Urinary bladder (tissue), 4 donors: Measurements from ENCODE around the gene NIPA2. TPM values are rescaled to one million over a fixed set of nuclear protein-coding genes. Genes with fewer than 3 reads are reported as not detected.
A peak's percentile ranks its signal among the peaks of the same experiment; 100 is the strongest.

Source experiments
- DNase-seq: peaks from one replicate; pipeline ENCODE4 v3.0.0-alpha.2; 2015; ENCODE audit errors: extremely low spot score
- H3K27ac ChIP-seq: one replicate; pipeline ENCODE4 v1.5.1; 2013; ENCODE audit warnings: low read depth, mild to moderate bottlenecking, moderate library complexity
- H3K36me3 ChIP-seq: one replicate; pipeline ENCODE4 v1.6.1; 2013; ENCODE audit warnings: mild to moderate bottlenecking, moderate library complexity; ENCODE audit not compliant: insufficient read depth
- H3K4me1 ChIP-seq: one replicate; pipeline ENCODE4 v1.6.1; 2013; ENCODE audit warnings: mild to moderate bottlenecking, moderate library complexity; ENCODE audit not compliant: insufficient read depth
- H3K4me3 ChIP-seq: one replicate; pipeline ENCODE4 v1.5.1; 2013; ENCODE audit warnings: low read depth, low read length
- WGBS: extraction: QIAGEN DNeasy Blood & Tissue Kit; methylation state at CpG from one replicate; pipeline ENCODE4 v1.1.7; 2013; 5-methylcytosine and 5-hydroxymethylcytosine counted together
- polyA plus RNA-seq: library from polyadenylated mRNA; stranded (reverse); fragments of 200-250 nt; gene quantifications from one replicate; pipeline ENCODE4 v1.2.3, GENCODE V29; 2013
- total RNA-seq: library from RNA; depleted of rRNA; stranded (reverse); fragments of >200 nt; gene quantifications from one replicate; pipeline ENCODE4 v1.2.3, GENCODE V29; 2014
- donor health status: healthy with polysubstance abuse.
- donor health status: healthy.

NIPA2 gene
- total and polyA plus RNA-seq, 2 donors, result 32.5 to 47.6 TPM

- Histone ChIP-seq H3K27ac (no peak overlapping the region), H3K4me3 (no peak overlapping the region), H3K36me3 (no peaks in the 10 kb centered on the region), H3K4me1 (no peaks in the 10 kb centered on the region)
- 86% methylated on average over 9 of the region's 9 CpGs for WGBS
- DNase-seq, result no peak
Observed at GRCh38 chr15:22888120-22888859, 49.8 kb downstream of the NIPA2 start.

GRCh38 chr15:22889146-22889818, 50.8 kb downstream of the NIPA2 start:
- 93% methylated on average over 14 of the region's 14 CpGs for WGBS
- H3K4me1 ChIP-seq, result no peaks in the 10 kb centered on the region
- no peak overlapping the region for H3K27ac ChIP-seq
- DNase-seq, result no peak
- H3K4me3 ChIP-seq, result no peak overlapping the region
- H3K36me3 ChIP-seq, result no peaks in the 10 kb centered on the region

GRCh38 chr15:22890296-22890695, 51.8 kb downstream of the NIPA2 start:
- Histone ChIP-seq H3K27ac (no peak overlapping the region), H3K36me3 (no peaks in the 10 kb centered on the region), H3K4me1 (no peaks in the 10 kb centered on the region), H3K4me3 (no peak overlapping the region)
- no peak for DNase-seq
- 97% methylated on average over 11 of the region's 11 CpGs for WGBS

GRCh38 chr15:22891426-22892210, 53.2 kb downstream of the NIPA2 start:
- 89% methylated on average over 33 of the region's 33 CpGs for WGBS
- no peaks in the 10 kb centered on the region for H3K4me1 ChIP-seq
- H3K4me3 ChIP-seq, result no peak overlapping the region
- DNase-seq, result no peak
- H3K36me3 ChIP-seq, result no peaks in the 10 kb centered on the region
- no peak overlapping the region for H3K27ac ChIP-seq

- Histone ChIP-seq H3K36me3 (no peaks in the 10 kb centered on the region), H3K4me1 (no peaks in the 10 kb centered on the region), H3K27ac (no peak overlapping the region), H3K4me3 (no peak overlapping the region)
- DNase-seq, result no peak
- 89% methylated on average over 9 of the region's 9 CpGs for whole genome bisulfite sequencing
Observed at GRCh38 chr15:22892333-22892732, 53.9 kb downstream of the NIPA2 start.

- 94% methylated on average over 17 of the region's 17 CpGs for WGBS
- no peak overlapping the region for H3K4me3 ChIP-seq
Observed at GRCh38 chr15:22893081-22893480, 54.6 kb downstream of the NIPA2 start.

GRCh38 chr15:22893881-22894280, 55.4 kb downstream of the NIPA2 start:
- Histone ChIP-seq H3K4me1 (no peaks in the 10 kb centered on the region), H3K4me3 (no peak overlapping the region), H3K36me3 (peaks cover 3% of the 10 kb centered on the region), H3K27ac (no peak overlapping the region)
- DNase-seq, result no peak
- 95% methylated on average over 13 of the region's 13 CpGs for WGBS

More at GRCh38 chr15:22893081-22893480, 54.6 kb downstream of the NIPA2 start:
- no peak for DNase-seq
- H3K27ac ChIP-seq, result no peak overlapping the region
- peaks cover 3% of the 10 kb centered on the region for H3K36me3 ChIP-seq
- H3K4me1 ChIP-seq, result no peaks in the 10 kb centered on the region

- peaks cover 3% of the 10 kb centered on the region for H3K36me3 ChIP-seq
- DNase-seq, result peak; percentile 7
- WGBS, result 94% methylated on average over 10 of the region's 10 CpGs
- no peak overlapping the region for H3K4me3 ChIP-seq
- H3K4me1 ChIP-seq, result no peaks in the 10 kb centered on the region
- H3K27ac ChIP-seq, result no peak overlapping the region
Observed at GRCh38 chr15:22895465-22896190, 57.2 kb downstream of the NIPA2 start.

- 93% methylated on average over 11 of the region's 11 CpGs for WGBS
- peaks cover 4% of the 10 kb centered on the region for H3K36me3 ChIP-seq
- H3K27ac ChIP-seq, result no peak overlapping the region
- H3K4me1 ChIP-seq, result no peaks in the 10 kb centered on the region
- no peak for DNase-seq
- no peak overlapping the region for H3K4me3 ChIP-seq
Observed at GRCh38 chr15:22902046-22902445, 63.6 kb downstream of the NIPA2 start.

- 81% methylated on average over 12 of the region's 12 CpGs for WGBS
- Histone ChIP-seq H3K36me3 (peaks cover 5% of the 10 kb centered on the region), H3K27ac (no peak overlapping the region), H3K4me3 (no peak overlapping the region), H3K4me1 (no peaks in the 10 kb centered on the region)
- DNase-seq, result no peak
Observed at GRCh38 chr15:22902578-22902977, 64.1 kb downstream of the NIPA2 start.

GRCh38 chr15:22902981-22903380, 64.5 kb downstream of the NIPA2 start:
- H3K27ac ChIP-seq, result no peak overlapping the region
- 91% methylated on average over 11 of the region's 11 CpGs for WGBS
- peaks cover 3% of the 10 kb centered on the region for H3K36me3 ChIP-seq
- H3K4me1 ChIP-seq, result no peaks in the 10 kb centered on the region
- DNase-seq, result no peak
- H3K4me3 ChIP-seq, result no peak overlapping the region

- no peak for DNase-seq
- Histone ChIP-seq H3K27ac (no peak overlapping the region), H3K4me1 (no peaks in the 10 kb centered on the region), H3K4me3 (no peak overlapping the region), H3K36me3 (peaks cover 3% of the 10 kb centered on the region)
- 94% methylated on average over 18 of the region's 18 CpGs for WGBS
Observed at GRCh38 chr15:22903427-22903826, 65.0 kb downstream of the NIPA2 start.

- H3K4me1 ChIP-seq, result no peaks in the 10 kb centered on the region
- no peak overlapping the region for H3K4me3 ChIP-seq
- DNase-seq, result no peak
- H3K36me3 ChIP-seq, result peaks cover 3% of the 10 kb centered on the region
- H3K27ac ChIP-seq, result no peak overlapping the region
- WGBS, result 88% methylated on average over 19 of the region's 19 CpGs
Observed at GRCh38 chr15:22903961-22904534, 65.6 kb downstream of the NIPA2 start.
